GM13976 (cell line): ENCODE results near the gene PKD1L1.

ENCODE experiments used
- DNase-seq: peaks from one replicate; pipeline ENCODE4 v3.0.0; 2012; ENCODE audit warnings: low spot score
- in situ Hi-C: fragments of 300-500 bp; cut with MboI; formaldehyde crosslinking; loops from one replicate; pipeline ENCODE4 v1.12.0; 2022; ENCODE audit warnings: low sequenced_read_pairs, mixed read lengths, inconsistent platforms; ENCODE audit not compliant: unreplicated experiment
- TF ChIP-seq, protein P1 (sequence below): IDR thresholded peaks from 2 replicates; pipeline ENCODE4 v1.5.1; 2012; ENCODE audit warnings: borderline replicate concordance, mild to moderate bottlenecking; ENCODE audit not compliant: insufficient read depth; ENCODE audit errors: extremely low read depth, missing control alignments, control extremely low read depth

Gene PKD1L1

DNA sequence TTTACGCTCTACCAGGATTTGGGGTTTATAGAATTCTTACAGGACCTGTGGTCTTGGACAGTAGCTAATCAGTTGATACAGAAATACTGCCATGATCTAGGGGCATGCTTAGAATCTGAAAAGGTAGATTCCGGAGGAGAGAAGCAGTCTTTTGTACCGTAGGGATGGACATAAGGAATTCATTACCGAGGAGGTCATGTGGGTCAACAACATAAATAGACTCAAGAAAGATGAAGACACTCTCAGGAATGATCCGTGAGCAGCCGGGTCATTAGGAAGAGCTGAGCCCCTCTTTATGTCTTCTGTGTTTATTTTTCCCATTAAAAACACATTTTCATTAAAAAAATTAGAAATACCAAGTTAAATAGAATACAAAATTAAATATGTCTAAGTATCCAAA lies 206.3 kb downstream of the PKD1L1 start:
- no peak for DNase-seq
- TF ChIP-seq, protein P1, sequence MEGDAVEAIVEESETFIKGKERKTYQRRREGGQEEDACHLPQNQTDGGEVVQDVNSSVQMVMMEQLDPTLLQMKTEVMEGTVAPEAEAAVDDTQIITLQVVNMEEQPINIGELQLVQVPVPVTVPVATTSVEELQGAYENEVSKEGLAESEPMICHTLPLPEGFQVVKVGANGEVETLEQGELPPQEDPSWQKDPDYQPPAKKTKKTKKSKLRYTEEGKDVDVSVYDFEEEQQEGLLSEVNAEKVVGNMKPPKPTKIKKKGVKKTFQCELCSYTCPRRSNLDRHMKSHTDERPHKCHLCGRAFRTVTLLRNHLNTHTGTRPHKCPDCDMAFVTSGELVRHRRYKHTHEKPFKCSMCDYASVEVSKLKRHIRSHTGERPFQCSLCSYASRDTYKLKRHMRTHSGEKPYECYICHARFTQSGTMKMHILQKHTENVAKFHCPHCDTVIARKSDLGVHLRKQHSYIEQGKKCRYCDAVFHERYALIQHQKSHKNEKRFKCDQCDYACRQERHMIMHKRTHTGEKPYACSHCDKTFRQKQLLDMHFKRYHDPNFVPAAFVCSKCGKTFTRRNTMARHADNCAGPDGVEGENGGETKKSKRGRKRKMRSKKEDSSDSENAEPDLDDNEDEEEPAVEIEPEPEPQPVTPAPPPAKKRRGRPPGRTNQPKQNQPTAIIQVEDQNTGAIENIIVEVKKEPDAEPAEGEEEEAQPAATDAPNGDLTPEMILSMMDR = no peak
- in situ Hi-C loops = no loop called here

DNA sequence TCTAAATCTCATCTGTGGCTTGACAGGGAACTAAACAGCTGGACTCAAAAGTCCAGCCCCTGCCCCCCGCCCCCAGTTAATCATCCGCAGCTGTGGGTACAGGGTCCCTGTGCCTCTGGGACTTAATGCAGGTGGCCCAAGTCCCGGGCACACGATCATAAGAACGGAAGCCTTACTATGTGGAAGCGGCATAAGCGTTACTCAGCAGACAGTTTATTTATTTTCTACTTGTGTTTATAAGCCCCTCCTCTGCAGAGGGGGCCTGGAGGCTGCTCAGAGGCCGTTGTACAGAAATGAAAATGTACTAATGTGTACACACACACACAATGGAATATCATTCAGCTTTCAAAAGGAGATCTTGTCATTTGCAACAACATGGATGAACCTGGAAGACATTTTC lies 208.4 kb downstream of the PKD1L1 start:
- DNase-seq = no peak
- in situ Hi-C loops = no loop called here
- TF ChIP-seq, protein P1 = no peak

DNA sequence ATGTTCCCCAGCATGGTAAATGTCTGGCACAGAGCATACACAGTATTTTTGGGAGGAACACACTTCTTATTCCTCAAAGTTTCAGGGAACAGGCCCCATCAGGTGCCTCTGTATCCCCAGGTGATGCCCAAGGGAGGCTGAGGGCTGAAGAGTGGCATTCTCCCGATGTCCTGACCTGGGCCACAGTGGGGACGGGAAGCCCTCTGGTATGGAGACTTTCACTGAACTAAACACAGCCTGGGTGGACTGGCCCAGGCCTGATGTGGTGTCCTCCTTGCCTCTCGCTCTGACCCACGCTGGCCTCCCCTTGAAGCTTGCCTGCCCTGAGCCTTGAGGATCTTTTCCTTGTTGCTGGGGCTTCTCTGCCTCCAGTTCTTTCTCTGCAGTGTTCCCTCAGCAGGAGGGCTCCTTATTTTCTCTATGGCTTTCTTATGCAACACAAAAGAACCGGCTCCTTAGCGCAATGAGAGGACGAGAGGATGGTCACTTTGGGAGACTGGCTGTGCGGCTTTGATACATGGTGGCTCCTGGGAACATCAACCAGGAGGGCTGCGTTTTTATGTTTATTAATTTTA lies 208.9 kb downstream of the PKD1L1 start:
- TF ChIP-seq, protein P1 = no peak
- in situ Hi-C loops = no loop called here
- no peak for DNase-seq

DNA sequence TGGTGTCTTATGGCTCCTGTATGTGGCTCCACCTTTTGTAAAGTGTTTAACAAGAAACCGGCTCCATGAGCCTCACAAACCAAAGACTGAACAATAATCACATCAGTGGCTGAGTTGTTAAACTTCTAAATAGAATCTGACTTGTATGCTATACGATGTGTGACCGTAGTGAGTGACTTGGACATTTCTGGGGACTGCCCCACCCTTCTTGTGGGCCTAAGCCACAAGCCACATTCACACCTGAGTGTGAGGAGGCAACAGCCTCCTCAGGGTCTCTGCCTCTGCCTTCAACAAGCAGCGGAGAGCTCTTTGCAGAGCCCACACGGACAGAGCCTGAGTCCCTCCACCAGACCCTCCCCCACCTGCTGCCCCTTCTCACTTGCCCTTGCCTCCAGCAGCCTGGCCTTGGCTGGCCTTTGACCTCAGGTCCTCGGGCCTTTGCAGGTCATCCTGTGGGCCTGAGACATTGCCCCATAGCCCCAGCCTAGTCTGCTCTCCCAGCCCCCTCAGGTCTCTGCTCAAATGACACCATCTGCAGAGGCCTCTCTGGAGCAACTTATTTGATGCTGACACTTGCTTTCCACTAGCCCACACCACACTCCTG lies 209.6 kb downstream of the PKD1L1 start:
- DNase-seq = peak; percentile 50
- TF ChIP-seq, protein P1 = no peak
- in situ Hi-C loops = no loop called here

DNA sequence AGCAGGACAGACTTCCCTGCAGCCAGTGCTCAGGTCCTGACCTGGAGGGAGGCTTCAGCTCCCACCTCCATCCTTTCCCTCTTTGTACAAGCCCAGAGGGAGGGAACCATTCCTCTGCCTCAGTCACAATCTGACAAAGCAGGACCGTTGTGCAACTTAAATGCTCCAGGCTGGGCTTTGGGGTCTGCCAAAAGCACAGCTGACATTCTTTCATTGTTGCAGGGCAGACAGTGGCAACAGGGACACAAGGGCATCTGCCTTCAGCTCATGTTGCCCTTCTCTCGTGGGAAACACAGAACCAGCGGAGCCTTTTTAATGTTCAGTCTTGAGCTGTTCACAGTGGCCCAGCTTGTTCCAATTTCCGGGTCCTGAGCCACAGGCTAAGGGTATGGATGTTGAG lies 210.7 kb downstream of the PKD1L1 start:
- DNase-seq = no peak
- TF ChIP-seq, protein P1 = no peak
- in situ Hi-C loops = no loop called here

DNA sequence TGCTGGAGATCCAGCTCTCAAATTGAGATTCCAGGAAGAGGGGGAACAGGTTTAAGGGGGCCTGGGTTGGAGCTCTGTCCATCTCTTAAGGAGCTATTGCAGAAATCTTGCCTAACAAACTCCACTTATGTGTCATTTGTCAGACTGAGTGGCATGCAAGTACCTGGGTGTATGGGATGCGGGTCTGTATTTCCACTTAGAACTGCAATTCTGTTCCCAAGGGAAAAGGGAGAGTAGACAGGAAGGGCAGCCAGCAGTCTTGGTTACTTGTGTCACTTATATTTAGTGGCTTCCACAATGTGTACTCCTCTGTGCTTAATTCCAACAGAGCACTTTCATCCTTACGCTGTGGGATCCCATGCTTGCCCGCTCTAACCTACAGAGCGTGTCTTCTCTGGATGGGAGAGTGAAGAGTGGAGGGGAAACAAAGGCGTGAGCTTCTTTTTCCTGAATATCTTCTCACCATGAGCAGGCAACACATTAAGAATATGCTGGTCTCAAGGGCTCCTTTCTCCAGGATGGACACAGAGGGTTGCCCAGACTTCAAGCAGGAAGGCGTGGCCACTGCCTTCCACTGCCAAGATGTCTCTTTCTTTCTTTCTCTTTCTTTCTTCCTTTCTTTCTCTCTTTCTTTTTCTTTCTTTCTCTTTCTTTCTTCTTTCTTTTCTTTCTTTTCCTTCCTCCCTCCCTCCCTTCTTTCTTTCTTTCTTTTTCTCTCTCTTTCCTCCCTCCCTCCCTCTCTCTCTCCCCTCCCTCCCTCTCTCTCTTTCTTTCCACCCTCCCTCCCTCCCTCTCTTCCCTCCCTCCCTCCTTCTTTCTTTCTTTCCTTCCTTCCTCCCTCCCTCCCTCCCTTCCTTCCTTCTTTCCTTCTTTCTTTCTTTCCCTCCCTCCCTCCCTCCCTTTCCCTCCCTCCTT lies 212.6 kb downstream of the PKD1L1 start:
- TF ChIP-seq, protein P1 = no peak
- in situ Hi-C loops = no loop called here
- DNase-seq = no peak
